Measurements from ENCODE around the gene NELL2.

The NELL2 gene

DNA sequence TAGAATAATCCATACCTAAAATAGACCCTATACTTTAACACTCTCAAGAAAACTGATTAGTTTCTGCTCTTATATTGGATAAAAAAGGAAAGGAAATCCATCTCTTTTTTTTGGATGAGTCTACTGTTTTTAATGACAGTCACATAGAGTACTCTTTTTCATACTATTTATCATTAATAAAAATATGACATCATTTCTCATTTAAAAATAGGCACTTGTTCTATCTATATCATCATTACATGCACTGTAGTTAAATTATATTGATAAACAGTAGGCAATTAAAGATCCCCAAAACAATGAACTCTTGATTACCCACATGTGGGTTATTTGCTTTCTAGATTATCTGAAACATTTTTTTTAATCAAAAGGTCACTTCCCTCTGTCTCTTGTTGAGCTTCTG is 338.8 kb downstream of the NELL2 start:
- TF ChIP-seq, protein P1, sequence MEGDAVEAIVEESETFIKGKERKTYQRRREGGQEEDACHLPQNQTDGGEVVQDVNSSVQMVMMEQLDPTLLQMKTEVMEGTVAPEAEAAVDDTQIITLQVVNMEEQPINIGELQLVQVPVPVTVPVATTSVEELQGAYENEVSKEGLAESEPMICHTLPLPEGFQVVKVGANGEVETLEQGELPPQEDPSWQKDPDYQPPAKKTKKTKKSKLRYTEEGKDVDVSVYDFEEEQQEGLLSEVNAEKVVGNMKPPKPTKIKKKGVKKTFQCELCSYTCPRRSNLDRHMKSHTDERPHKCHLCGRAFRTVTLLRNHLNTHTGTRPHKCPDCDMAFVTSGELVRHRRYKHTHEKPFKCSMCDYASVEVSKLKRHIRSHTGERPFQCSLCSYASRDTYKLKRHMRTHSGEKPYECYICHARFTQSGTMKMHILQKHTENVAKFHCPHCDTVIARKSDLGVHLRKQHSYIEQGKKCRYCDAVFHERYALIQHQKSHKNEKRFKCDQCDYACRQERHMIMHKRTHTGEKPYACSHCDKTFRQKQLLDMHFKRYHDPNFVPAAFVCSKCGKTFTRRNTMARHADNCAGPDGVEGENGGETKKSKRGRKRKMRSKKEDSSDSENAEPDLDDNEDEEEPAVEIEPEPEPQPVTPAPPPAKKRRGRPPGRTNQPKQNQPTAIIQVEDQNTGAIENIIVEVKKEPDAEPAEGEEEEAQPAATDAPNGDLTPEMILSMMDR (conservative IDR thresholded peaks at IDR 0.05; ENCODE audit: low read depth, low read length): no peak
- DNase-seq (ENCODE audit: low read depth): no peak
- no peak overlapping the region for H3K4me3 ChIP-seq (ENCODE audit: low read depth, low read length)

DNA sequence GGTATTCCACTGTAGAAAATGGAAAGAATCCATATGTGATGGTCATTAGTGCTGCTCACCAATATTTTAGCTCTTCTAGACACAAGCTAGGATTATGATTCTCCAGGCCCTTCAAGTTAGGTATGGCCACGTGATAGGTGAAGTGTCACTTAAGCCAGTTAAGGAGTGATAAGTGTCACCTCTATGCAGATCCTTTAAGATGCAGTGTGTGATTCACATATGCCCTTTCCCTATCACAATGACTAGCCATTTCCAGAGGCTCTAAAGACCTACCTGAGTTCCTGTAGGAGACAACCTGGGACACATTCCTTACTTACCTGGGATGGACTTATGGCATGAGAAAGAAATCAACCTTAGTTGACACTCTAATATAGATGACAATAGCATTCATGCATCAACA is 343.2 kb downstream of the NELL2 start:
- TF ChIP-seq, protein P1 (conservative IDR thresholded peaks at IDR 0.05; ENCODE audit: low read depth, low read length): no peak
- no peak overlapping the region for H3K4me3 ChIP-seq (ENCODE audit: low read depth, low read length)
- no peak for DNase-seq (ENCODE audit: low read depth)

DNA sequence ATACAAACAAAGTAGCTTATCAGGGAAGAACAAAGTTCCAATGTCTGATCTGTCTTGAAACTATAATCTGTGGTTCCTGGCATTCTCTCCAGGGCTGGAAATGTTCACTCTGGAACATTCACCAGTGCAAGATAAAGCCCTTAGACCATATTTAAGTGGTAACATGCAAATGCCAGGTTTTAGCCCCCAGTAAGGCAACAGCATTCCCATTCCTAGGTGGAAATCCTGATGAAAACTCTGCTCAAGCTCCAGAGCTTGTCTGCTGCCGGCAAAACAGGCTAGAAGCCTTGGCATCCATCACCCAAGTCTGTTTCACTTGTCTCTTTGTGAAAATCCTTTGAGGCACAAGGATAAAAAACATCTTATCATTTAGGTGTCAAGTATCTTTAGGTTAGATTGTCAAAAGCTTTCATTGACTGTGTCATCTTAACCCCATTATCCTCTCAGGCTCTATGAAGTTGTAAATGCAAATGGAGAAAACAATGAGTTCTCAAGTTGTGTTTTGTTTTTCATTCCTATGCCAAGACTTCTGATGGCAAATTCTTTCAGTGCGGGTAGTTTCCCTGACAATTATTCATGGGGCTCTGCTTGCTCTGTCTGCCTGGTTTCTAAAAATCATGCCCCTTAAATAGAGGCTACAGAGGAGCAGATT is 344.7 kb downstream of the NELL2 start:
- H3K4me3 ChIP-seq (ENCODE audit: low read depth, low read length): no peak overlapping the region
- TF ChIP-seq, protein P1 (conservative IDR thresholded peaks at IDR 0.05; ENCODE audit: low read depth, low read length): no peak

DNA sequence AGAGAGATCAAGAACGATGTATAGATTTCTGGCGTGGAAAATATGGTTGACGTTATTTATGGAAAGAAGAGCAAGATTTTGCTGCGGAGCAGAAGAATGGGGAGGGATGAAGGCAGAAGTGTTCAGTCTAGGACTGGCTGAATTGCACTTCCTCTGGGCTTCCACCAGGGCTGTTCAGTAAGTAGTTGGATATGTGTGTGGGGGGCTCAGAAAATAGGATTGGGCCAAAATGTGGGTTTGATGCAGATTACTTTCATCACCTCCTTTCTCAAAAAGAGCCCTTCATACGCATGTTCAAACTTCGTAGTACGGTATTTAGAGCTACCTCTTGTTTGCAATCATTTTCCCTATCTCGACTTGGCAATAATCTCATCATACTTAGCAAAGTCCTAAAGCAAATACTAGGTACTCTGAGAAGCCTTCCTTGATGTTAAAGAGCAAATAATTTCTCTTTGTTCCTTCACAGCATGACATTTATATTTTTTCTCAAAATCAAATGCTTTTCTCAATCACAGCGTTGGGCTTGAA is 349.4 kb downstream of the NELL2 start:
- TF ChIP-seq, protein P1 (conservative IDR thresholded peaks at IDR 0.05; ENCODE audit: low read depth, low read length): no peak
- no peak overlapping the region for H3K4me3 ChIP-seq (ENCODE audit: low read depth, low read length)
- no peak for DNase-seq (ENCODE audit: low read depth)

More for the DNA sequence above, 344.7 kb downstream of the NELL2 start:
- no peak for DNase-seq (ENCODE audit: low read depth)

DNA sequence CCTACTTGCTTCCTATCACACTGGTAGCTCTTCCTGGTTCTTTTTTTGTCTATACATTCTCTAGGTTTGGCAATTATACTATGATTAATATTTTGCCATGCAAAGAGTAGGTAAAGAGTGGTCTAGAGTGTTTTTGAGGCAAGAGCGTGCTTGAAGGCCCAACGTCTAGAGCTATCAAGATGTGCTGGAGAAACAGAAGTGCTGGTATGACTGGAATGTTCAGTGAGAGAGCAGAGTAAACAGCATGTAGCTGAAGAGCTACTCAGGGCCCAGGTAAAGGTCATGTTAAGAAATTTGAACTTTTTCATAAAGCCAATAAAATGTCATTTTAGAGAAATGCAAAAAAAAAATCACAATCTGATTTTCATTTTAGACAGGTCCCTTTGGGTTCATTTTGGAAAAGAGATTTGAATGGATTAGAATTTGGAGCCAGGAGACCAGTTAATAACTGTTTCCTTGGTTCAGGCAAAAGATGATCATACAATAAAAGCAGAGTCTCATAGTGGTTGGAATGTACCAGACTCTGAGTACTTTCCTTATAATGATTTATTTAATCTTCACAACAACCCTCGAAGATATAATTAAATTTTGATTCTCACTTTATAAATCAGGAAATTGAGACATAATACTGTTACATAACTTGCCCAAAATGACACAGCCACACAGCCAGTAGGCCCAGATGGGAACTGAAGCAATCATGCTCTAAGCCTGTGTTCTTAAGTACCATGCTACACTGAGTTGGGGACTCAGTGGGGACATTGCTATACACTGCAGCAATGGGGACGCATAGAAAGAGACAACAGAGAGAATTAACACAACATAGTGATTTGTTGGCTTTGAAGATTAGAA is 350.1 kb downstream of the NELL2 start:
- TF ChIP-seq, protein P1 (conservative IDR thresholded peaks at IDR 0.05; ENCODE audit: low read depth, low read length): no peak
- DNase-seq (ENCODE audit: low read depth): no peak

DNA sequence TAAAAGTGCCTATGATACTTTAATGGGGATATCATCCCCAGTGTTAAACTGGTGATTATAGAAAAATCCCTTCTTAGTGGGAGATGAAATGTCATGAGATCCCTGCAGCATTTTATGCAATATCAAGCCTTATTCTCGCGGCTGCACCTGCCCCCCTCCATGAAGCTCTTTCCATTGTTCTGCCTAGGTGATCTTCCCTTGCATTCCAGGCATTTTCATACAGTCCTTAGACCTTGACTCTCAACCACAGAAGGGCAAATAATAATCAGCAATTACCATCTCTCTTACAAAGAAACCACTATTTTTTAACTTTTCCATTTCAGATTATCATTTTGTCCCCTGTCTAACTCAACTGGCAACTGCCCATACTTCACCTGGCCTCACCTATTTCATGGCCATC is 352.3 kb downstream of the NELL2 start:
- no peak for DNase-seq (ENCODE audit: low read depth)
- TF ChIP-seq, protein P1 (conservative IDR thresholded peaks at IDR 0.05; ENCODE audit: low read depth, low read length): no peak

More for the DNA sequence above, 350.1 kb downstream of the NELL2 start:
- H3K4me3 ChIP-seq (ENCODE audit: low read depth, low read length): no peak overlapping the region

More for the DNA sequence above, 352.3 kb downstream of the NELL2 start:
- no peak overlapping the region for H3K4me3 ChIP-seq (ENCODE audit: low read depth, low read length)
